ENCODE data around the gene UPP2. TPM values are rescaled to one million over a fixed set of nuclear protein-coding genes. Genes with fewer than 3 reads are reported as not detected.

UPP2 gene
- total RNA-seq, 1 donor from 2014 or later, result not detected

DNA sequence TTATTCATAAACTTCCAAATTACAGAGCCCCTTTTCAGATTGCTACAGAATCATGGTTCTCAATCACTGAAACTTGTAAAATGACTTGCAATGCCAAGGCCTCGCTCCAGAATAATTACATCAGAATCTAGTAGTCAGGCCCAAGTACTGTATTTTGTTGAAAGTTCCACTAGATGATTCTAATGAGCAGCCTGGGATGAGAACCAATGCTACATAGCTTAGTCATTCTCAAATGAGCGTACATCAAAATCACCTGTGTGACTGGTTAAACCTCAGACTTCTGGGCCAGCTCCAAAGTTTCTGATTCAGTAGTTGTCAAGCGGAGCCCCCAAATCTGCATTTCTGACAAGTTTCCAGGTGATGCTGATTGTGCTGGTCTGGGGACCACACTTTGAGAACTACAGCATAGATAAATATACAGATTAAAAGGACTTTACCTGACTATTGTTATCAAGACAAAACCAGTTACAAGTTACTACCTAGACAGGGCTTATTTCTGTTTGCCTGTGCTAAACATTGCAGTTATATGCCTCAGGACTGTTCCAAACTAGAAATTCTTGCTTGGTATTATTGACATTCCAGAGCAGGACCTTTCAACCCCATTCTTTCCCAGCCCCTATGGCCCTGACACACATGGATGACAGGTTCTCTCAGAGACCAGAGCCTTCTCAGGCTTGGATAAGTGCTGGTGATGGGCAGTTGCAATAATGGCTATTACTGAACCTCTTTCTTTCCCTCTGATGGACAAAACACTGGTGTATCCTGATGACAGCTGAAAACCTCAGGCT, 83.1 kb downstream of the UPP2 start:
- intact Hi-C loops (cut with DNase I), result loop anchor here (5.0 to 10.0 kb wide), 2 partner anchors 152 to 270 kb away; partner anchors contain the start of genes CCDC148 and PKP4
- DNase-seq (ENCODE audit: low spot score), result no peak

Other genes with a start within 250 kb of the UPP2 start
- 22.7 TPM for gene ACVR1, start 225.5 kb upstream of the UPP2 start, total RNA-seq

All from cardiac septum (tissue), 1 donor.